Activated CD4-positive, alpha-beta T cell treated with anti-CD3 and anti-CD28 coated beads, Interleukin-2, amount 50 U/mL, for 24 hours (primary cell): Measurements from ENCODE around the gene NGEF.
"Not testable (repeated sequence)": the region's sequence is repeated elsewhere in the genome, so short reads cannot be mapped to it uniquely, and the experiment has no call there.

Experiments used
- DNase-seq, 2 donors: peaks; one replicate each; pipeline ENCODE4 v3.0.0-alpha.2; 2020; ENCODE audit warnings: low read depth in 1 of 2, low spot score in 1 of 2

The NGEF gene

GRCh38 chr2:232873909-232874641 is 139.0 kb downstream of the NGEF start:
- DNase-seq, result no peak

- no peak for DNase-seq
Observed at GRCh38 chr2:232873292-232873908, 139.7 kb downstream of the NGEF start.

- no peak for DNase-seq
Observed at GRCh38 chr2:232872826-232873225, 140.2 kb downstream of the NGEF start.

- no peak for DNase-seq
Observed at GRCh38 chr2:232871835-232872736, 141.0 kb downstream of the NGEF start.

GRCh38 chr2:232871418-232871834 is 141.6 kb downstream of the NGEF start:
- DNase-seq, result no peak

- DNase-seq, result no peak
Observed at GRCh38 chr2:232870766-232871371, 142.2 kb downstream of the NGEF start.

GRCh38 chr2:232870018-232870765 is 142.9 kb downstream of the NGEF start, which contains the start of gene SNORC:
TSS of gene SNORC (plus strand) at chr2:232870264. CDS start at chr2:232870342, 78 bp downstream.
- DNase-seq, result no peak

GRCh38 chr2:232869138-232870017 is 143.7 kb downstream of the NGEF start:
- DNase-seq, result no peak

GRCh38 chr2:232866104-232866503 is 147.0 kb downstream of the NGEF start:
- DNase-seq, result no peak

GRCh38 chr2:232865165-232865564 is 147.9 kb downstream of the NGEF start:
- no peak for DNase-seq

- DNase-seq, result no peak
Observed at GRCh38 chr2:232863996-232864395, 149.1 kb downstream of the NGEF start.

- DNase-seq, result no peak
Observed at GRCh38 chr2:232861353-232861752, 151.7 kb downstream of the NGEF start.

GRCh38 chr2:232860593-232861241 is 152.3 kb downstream of the NGEF start:
- DNase-seq, result no peak

- no peak for DNase-seq
Observed at GRCh38 chr2:232859385-232859916, 153.6 kb downstream of the NGEF start.

GRCh38 chr2:232857158-232857563 is 155.9 kb downstream of the NGEF start:
- no peak for DNase-seq

GRCh38 chr2:232854082-232854481 is 159.0 kb downstream of the NGEF start:
- no peak for DNase-seq

- no peak for DNase-seq
Observed at GRCh38 chr2:232852676-232853075, 160.4 kb downstream of the NGEF start.

- not testable (repeated sequence) for DNase-seq
Observed at GRCh38 chr2:232852081-232852480, 161.0 kb downstream of the NGEF start.

GRCh38 chr2:232850039-232850438 is 163.0 kb downstream of the NGEF start:
- DNase-seq, result no peak
